ENCODE results near the gene NHLRC2. TPM values are rescaled to one million over a fixed set of nuclear protein-coding genes. Genes with fewer than 3 reads are reported as not detected.
"Not testable (repeated sequence)": the region's sequence is repeated elsewhere in the genome, so short reads cannot be mapped to it uniquely, and the experiment has no call there.

The NHLRC2 gene, protein sequence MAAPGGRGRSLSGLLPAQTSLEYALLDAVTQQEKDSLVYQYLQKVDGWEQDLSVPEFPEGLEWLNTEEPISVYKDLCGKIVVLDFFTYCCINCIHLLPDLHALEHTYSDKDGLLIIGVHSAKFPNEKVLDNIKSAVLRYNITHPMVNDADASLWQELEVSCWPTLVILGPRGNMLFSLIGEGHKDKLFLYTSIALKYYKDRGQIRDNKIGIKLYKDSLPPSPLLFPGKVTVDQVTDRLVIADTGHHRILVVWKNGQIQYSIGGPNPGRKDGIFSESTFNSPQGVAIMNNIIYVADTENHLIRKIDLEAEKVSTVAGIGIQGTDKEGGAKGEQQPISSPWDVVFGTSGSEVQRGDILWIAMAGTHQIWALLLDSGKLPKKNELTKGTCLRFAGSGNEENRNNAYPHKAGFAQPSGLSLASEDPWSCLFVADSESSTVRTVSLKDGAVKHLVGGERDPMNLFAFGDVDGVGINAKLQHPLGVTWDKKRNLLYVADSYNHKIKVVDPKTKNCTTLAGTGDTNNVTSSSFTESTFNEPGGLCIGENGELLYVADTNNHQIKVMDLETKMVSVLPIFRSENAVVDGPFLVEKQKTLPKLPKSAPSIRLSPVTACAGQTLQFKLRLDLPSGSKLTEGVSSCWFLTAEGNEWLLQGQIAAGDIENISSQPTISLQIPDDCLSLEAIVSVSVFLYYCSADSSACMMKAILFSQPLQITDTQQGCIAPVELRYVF
- total RNA-seq = 13.0 TPM
- 1 to 10 TPM; 3.9 to 8.0 (median 6.8) TPM for polyA plus RNA-seq

DNA sequence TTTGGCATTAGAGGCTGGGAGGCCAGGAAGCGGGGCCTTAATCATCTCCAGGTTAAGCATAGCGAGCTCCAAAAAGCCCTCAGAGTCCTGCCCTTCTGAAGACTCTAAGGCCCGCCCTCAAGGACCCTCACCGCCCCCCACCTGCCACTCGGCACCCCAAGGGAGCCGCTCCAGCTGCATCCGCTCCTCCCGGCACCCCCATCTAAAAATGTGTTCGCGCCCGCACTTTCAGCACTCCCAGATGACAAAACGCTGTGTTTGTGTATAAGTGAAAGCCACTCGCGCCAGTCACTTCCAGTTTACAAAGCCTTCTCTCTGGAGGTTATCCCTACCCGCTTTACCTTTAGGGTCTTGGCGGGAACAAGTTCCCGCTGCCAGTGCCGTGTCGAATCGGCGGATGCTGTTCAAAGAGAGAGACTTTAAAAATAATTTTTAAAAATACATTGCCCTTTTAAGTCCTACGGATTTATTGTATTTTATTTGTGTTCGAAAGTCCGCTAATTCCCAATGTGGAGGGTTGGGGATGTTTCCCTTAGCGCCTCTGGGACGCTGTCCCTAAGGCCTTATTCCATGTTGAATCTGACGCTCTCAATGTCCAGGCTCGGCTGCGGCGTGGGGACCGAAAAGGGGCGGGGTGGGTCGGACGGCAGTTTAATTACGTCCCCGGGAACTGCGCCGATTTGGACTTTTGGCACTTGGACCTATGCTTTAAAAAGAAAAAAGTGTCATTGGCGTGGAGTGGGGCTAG, at the start of gene NHLRC2, which contains the start of gene DCLRE1A:
NHLRC2 (plus strand) TSS at position 649 of the 748 bp plus-strand sequence. CDS start 212 bp downstream, outside the sequence.
DCLRE1A (minus strand) TSS at position 70 of the 748 bp plus-strand sequence. CDS start 900 bp downstream, outside the sequence.
- peak within 1 kb of the TSS; percentile 99 to 100 (median 99) for H3K27ac Mint-ChIP-seq
- Histone ChIP-seq H3K4me1 (ENCODE audit: control insufficient read depth, insufficient read depth, low read length, poor library complexity, severe bottlenecking) (peaks cover 54% of the 10 kb centered on the region), H3K4me3 (ENCODE audit: low read depth, low read length) (peak within 1 kb of the TSS; percentile 95), H3K27ac (ENCODE audit: insufficient read depth, low read length, poor library complexity, severe bottlenecking) (peak within 1 kb of the TSS; percentile 75), H3K36me3 (ENCODE audit: control insufficient read depth, insufficient read depth, low read length) (peaks cover 7% of the 10 kb centered on the region), H3K9me3 (ENCODE audit: control insufficient read depth in 2 of 2, low read length in 2 of 2) (no peaks in the 10 kb centered on the region), H3K27me3 (ENCODE audit: control insufficient read depth, insufficient read depth, low read length) (no peaks in the 10 kb centered on the region)
- H3K9me3 Mint-ChIP-seq = no peaks in the 10 kb centered on the region
- H3K27me3 Mint-ChIP-seq = no peaks in the 10 kb centered on the region
- H3K4me3 Mint-ChIP-seq = peak within 1 kb of the TSS; percentile 96 to 98 (median 97)
- ATAC-seq (ENCODE audit: low read depth in 2 of 2) (peak; percentile 43 to 52), DNase-seq (peak; percentile 51 to 79 (median 59))
- H3K36me3 Mint-ChIP-seq = peaks cover 6% of the 10 kb centered on the region
- H3K4me1 Mint-ChIP-seq = peaks cover 33 to 75% (median 50%) of the 10 kb centered on the region in 4 donors

DNA sequence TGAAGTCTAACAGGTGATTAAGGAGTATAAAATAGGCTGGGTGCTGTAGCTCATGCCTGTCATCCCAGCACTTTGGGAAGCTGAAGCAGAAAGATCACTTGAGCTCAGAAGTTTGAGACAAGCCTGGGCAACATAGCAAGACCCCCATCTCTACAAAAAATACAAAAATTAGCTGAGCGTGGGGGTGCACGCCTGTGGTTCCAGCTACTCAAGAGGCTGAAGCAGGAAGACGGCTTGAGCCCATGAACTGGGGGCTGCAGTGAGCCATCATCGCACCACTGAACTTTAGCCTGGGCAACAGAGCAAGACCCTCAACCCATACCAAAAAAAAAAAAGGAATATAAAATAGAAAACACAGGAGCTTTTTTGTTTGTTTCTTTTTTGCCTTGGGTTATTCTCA, 48.0 kb upstream of the NHLRC2 start:
- Mint-ChIP-seq H3K4me1 (no peaks in the 10 kb centered on the region), H3K4me3 (no peak overlapping the region), H3K9me3 (peaks cover 0 to 2% (median 0%) of the 10 kb centered on the region in 7 donors), H3K27ac (no peak overlapping the region), H3K27me3 (peaks cover 49% of the 10 kb centered on the region), H3K36me3 (no peaks in the 10 kb centered on the region)
- peaks cover 15% of the 10 kb centered on the region for H3K27me3 ChIP-seq (ENCODE audit: control insufficient read depth, insufficient read depth, low read length)
- DNase-seq (no peak), ATAC-seq (ENCODE audit: low read depth in 2 of 2) (no peak)
- no peak overlapping the region for H3K27ac ChIP-seq (ENCODE audit: insufficient read depth, low read length, poor library complexity, severe bottlenecking)
- no peaks in the 10 kb centered on the region for H3K9me3 ChIP-seq (ENCODE audit: control insufficient read depth in 2 of 2, low read length in 2 of 2)
- no peaks in the 10 kb centered on the region for H3K4me1 ChIP-seq (ENCODE audit: control insufficient read depth, insufficient read depth, low read length, poor library complexity, severe bottlenecking)
- no peaks in the 10 kb centered on the region for H3K36me3 ChIP-seq (ENCODE audit: control insufficient read depth, insufficient read depth, low read length)
- H3K4me3 ChIP-seq (ENCODE audit: low read depth, low read length) = no peak overlapping the region

DNA sequence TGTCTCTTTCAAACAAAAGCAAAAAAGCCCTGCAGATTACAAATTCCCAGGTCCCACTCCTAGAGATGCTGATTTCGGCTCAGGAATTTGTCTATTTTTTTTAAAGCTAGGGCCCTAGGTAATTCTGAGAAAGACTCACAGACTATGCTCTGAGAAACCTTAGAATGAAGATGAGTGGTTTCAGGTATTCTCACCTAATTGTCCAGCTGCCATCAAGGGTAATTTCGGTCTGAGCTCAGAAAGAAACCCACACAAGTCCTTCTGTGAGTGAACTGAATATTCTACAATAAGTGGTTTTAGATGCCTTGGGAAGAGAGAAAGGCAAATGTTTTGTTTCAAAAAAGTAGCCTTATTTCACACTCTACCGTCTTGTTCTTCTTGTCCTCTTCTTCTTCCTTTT, 46.3 kb upstream of the NHLRC2 start:
- ATAC-seq (ENCODE audit: low read depth in 2 of 2) (no peak), DNase-seq (no peak)
- no peaks in the 10 kb centered on the region for H3K9me3 ChIP-seq (ENCODE audit: control insufficient read depth in 2 of 2, low read length in 2 of 2)
- Mint-ChIP-seq H3K9me3 (peaks cover 0 to 2% (median 1%) of the 10 kb centered on the region in 7 donors), H3K4me3 (no peak overlapping the region), H3K36me3 (no peaks in the 10 kb centered on the region), H3K4me1 (no peaks in the 10 kb centered on the region), H3K27ac (no peak overlapping the region), H3K27me3 (peaks cover 63% of the 10 kb centered on the region)
- no peaks in the 10 kb centered on the region for H3K36me3 ChIP-seq (ENCODE audit: control insufficient read depth, insufficient read depth, low read length)
- H3K27ac ChIP-seq (ENCODE audit: insufficient read depth, low read length, poor library complexity, severe bottlenecking) = no peak overlapping the region
- no peak overlapping the region for H3K4me3 ChIP-seq (ENCODE audit: low read depth, low read length)
- H3K4me1 ChIP-seq (ENCODE audit: control insufficient read depth, insufficient read depth, low read length, poor library complexity, severe bottlenecking) = no peaks in the 10 kb centered on the region
- peaks cover 15% of the 10 kb centered on the region for H3K27me3 ChIP-seq (ENCODE audit: control insufficient read depth, insufficient read depth, low read length)

DNA sequence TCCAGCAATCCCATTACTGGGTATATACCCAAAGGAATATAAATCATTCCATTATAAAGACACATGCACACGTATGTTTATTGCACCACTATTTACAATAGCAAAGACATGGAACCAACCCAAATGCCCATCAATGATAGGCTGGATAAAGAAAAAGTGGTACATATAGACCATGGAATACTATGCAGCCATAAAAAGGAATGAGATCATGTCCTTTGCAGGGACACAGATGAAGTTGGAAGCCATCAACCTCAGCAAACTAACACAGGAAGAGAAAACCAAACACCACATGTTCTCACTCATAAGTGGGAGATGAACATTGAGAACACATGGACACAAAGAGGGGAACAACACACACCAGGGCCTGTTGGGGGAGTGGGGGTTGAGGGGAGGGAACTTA, 39.8 kb upstream of the NHLRC2 start:
- not testable (repeated sequence) for H3K36me3 ChIP-seq (ENCODE audit: control insufficient read depth, insufficient read depth, low read length); H3K27ac ChIP-seq (ENCODE audit: insufficient read depth, low read length, poor library complexity, severe bottlenecking); H3K9me3 Mint-ChIP-seq; H3K27ac Mint-ChIP-seq; H3K4me3 ChIP-seq (ENCODE audit: low read depth, low read length); H3K27me3 ChIP-seq (ENCODE audit: control insufficient read depth, insufficient read depth, low read length); H3K4me1 Mint-ChIP-seq; H3K4me3 Mint-ChIP-seq; H3K36me3 Mint-ChIP-seq; H3K9me3 ChIP-seq (ENCODE audit: control insufficient read depth in 2 of 2, low read length in 2 of 2); H3K4me1 ChIP-seq (ENCODE audit: control insufficient read depth, insufficient read depth, low read length, poor library complexity, severe bottlenecking); DNase-seq; ATAC-seq (ENCODE audit: low read depth in 2 of 2)
- peaks cover 31% of the 10 kb centered on the region for H3K27me3 Mint-ChIP-seq

DNA sequence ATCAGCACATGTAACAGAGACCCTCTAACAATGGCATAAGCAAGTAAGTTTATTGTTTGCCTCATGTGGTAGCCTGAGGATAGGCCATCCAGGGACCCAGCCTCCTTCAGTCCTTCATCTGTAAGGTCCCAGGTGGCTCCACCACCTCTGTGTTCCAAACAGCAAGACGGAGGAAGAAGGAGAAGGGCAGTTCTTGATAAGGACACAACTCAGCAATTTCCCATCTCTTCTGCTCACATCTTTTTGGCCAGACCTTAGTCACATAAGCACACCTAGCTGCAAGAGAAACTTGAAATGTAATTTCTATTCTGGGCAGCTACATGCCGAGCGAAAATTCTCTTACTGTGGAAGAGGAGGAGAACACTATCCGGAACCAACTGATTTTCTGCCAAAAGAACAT, 34.5 kb upstream of the NHLRC2 start:
- H3K27ac ChIP-seq (ENCODE audit: insufficient read depth, low read length, poor library complexity, severe bottlenecking) = no peak overlapping the region
- H3K27me3 Mint-ChIP-seq = peaks cover 12% of the 10 kb centered on the region

DNA sequence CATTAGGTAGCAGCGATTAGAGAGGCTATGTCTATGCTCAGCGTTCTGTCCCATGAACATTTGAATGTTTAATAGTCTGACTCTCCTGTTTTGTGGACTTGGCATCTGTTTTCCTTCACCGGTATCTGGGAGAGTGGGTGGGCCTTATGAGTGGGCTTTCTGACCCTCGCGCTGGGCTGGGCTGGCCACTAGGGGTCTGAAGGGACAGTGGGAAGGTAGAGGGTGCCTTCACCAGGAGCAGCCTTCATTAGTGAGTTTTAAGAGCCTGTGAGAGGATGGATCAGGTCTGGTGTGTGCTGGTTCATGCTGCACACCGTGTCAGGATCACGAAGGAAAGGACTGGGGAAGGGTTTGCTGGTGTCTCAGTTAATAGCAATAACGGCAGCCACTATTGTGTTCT, 34.0 kb upstream of the NHLRC2 start:
- Histone ChIP-seq H3K9me3 (ENCODE audit: control insufficient read depth in 2 of 2, low read length in 2 of 2) (no peaks in the 10 kb centered on the region), H3K27me3 (ENCODE audit: control insufficient read depth, insufficient read depth, low read length) (no peaks in the 10 kb centered on the region), H3K27ac (ENCODE audit: insufficient read depth, low read length, poor library complexity, severe bottlenecking) (no peak overlapping the region), H3K4me1 (ENCODE audit: control insufficient read depth, insufficient read depth, low read length, poor library complexity, severe bottlenecking) (no peaks in the 10 kb centered on the region), H3K36me3 (ENCODE audit: control insufficient read depth, insufficient read depth, low read length) (no peaks in the 10 kb centered on the region), H3K4me3 (ENCODE audit: low read depth, low read length) (no peak overlapping the region)
- no peak overlapping the region for H3K4me3 Mint-ChIP-seq
- H3K36me3 Mint-ChIP-seq = no peaks in the 10 kb centered on the region
- ATAC-seq (ENCODE audit: low read depth in 2 of 2) (no peak), DNase-seq (no peak)
- H3K27ac Mint-ChIP-seq = peak overlapping the region in 1 of 3 donors; percentile 16
- H3K4me1 Mint-ChIP-seq = no peaks in the 10 kb centered on the region
- peaks cover 12% of the 10 kb centered on the region for H3K27me3 Mint-ChIP-seq
- peaks cover 0 to 2% (median 0%) of the 10 kb centered on the region in 7 donors for H3K9me3 Mint-ChIP-seq

More for the DNA sequence above, 34.5 kb upstream of the NHLRC2 start:
- DNase-seq = no peak
- no peaks in the 10 kb centered on the region for H3K27me3 ChIP-seq (ENCODE audit: control insufficient read depth, insufficient read depth, low read length)
- no peak overlapping the region for H3K4me3 Mint-ChIP-seq
- H3K36me3 Mint-ChIP-seq = no peaks in the 10 kb centered on the region
- no peaks in the 10 kb centered on the region for H3K4me1 ChIP-seq (ENCODE audit: control insufficient read depth, insufficient read depth, low read length, poor library complexity, severe bottlenecking)
- no peak for ATAC-seq (ENCODE audit: low read depth in 2 of 2)
- no peaks in the 10 kb centered on the region for H3K4me1 Mint-ChIP-seq
- H3K36me3 ChIP-seq (ENCODE audit: control insufficient read depth, insufficient read depth, low read length) = no peaks in the 10 kb centered on the region
- H3K4me3 ChIP-seq (ENCODE audit: low read depth, low read length) = no peak overlapping the region
- no peak overlapping the region for H3K27ac Mint-ChIP-seq
- peaks cover 0 to 2% (median 0%) of the 10 kb centered on the region in 7 donors for H3K9me3 Mint-ChIP-seq
- no peaks in the 10 kb centered on the region for H3K9me3 ChIP-seq (ENCODE audit: control insufficient read depth in 2 of 2, low read length in 2 of 2)

DNA sequence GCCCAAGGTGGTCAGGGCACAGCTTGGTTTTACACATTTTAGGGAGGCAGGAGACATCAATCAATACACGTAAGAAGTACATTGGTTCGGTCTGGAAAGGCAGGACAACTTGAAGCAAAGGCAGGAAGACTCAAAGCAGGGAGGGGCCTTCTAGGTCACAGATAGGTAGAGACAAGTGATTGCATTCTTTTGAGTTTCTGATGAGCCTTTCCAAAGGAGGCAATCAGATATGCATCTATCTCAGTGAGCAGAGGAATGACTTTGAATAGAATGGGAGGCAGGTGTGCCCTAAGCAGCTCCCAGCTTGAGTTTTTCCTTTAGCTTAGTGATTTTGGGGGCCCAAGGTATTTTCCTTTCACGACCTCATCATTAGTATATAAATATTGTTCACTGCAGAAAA, 33.2 kb upstream of the NHLRC2 start:
- not testable (repeated sequence) for H3K27ac Mint-ChIP-seq; H3K4me1 Mint-ChIP-seq; H3K36me3 ChIP-seq (ENCODE audit: control insufficient read depth, insufficient read depth, low read length); H3K4me3 ChIP-seq (ENCODE audit: low read depth, low read length); H3K4me1 ChIP-seq (ENCODE audit: control insufficient read depth, insufficient read depth, low read length, poor library complexity, severe bottlenecking); H3K4me3 Mint-ChIP-seq; ATAC-seq (ENCODE audit: low read depth in 2 of 2); H3K9me3 ChIP-seq (ENCODE audit: control insufficient read depth in 2 of 2, low read length in 2 of 2); H3K9me3 Mint-ChIP-seq; H3K27ac ChIP-seq (ENCODE audit: insufficient read depth, low read length, poor library complexity, severe bottlenecking); H3K27me3 ChIP-seq (ENCODE audit: control insufficient read depth, insufficient read depth, low read length); H3K36me3 Mint-ChIP-seq; DNase-seq
- H3K27me3 Mint-ChIP-seq = peaks cover 12% of the 10 kb centered on the region

Measured in CD4-positive, CD25-positive, alpha-beta regulatory T cell (primary cell).